Mammary epithelial cell (primary cell): ENCODE results near the gene CD2AP.

Experiments
- EZH2 ChIP-seq: IDR thresholded peaks from 2 replicates; pipeline ENCODE4 v1.6.1; 2012; ENCODE audit warnings: low read length, inconsistent platforms, borderline replicate concordance
- TF ChIP-seq, protein P1 (sequence below), 2 donors: IDR thresholded peaks in 1 of 2; conservative IDR thresholded peaks in 1 of 2; 2 replicates each; pipeline ENCODE4 v1.5.1; 2011 to 2012; ENCODE audit warnings: inconsistent platforms in 2 of 2, low read length in 2 of 2, mild to moderate bottlenecking in 2 of 2, control low read depth in 1 of 2, low read depth in 1 of 2; ENCODE audit not compliant: insufficient read depth in 1 of 2; ENCODE audit errors: extremely low read depth in 1 of 2

- TF ChIP-seq, protein P1, sequence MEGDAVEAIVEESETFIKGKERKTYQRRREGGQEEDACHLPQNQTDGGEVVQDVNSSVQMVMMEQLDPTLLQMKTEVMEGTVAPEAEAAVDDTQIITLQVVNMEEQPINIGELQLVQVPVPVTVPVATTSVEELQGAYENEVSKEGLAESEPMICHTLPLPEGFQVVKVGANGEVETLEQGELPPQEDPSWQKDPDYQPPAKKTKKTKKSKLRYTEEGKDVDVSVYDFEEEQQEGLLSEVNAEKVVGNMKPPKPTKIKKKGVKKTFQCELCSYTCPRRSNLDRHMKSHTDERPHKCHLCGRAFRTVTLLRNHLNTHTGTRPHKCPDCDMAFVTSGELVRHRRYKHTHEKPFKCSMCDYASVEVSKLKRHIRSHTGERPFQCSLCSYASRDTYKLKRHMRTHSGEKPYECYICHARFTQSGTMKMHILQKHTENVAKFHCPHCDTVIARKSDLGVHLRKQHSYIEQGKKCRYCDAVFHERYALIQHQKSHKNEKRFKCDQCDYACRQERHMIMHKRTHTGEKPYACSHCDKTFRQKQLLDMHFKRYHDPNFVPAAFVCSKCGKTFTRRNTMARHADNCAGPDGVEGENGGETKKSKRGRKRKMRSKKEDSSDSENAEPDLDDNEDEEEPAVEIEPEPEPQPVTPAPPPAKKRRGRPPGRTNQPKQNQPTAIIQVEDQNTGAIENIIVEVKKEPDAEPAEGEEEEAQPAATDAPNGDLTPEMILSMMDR (conservative IDR thresholded peaks at IDR 0.05 in 1 of 2, IDR thresholded peaks at IDR 0.05 in 1 of 2; ENCODE audit: extremely low read depth in 1 of 2, insufficient read depth in 1 of 2, low read depth in 1 of 2, low read length in 2 of 2), result no peak
- no peak for TF ChIP-seq EZH2
These were observed 7.0 kb downstream of the CD2AP start for GRCh38 chr6:47484616-47485015.
